ENCODE data around the gene CELF5.

CELF5 gene

GRCh38 chr19:3335431-3336350, 111.2 kb downstream of the CELF5 start:
- Histone ChIP-seq H3K27ac (peak overlapping the region; percentile 88), H3K36me3 (no peaks in the 10 kb centered on the region), H3K4me3 (ENCODE audit: low read depth, low read length) (no peak overlapping the region), H3K27me3 (ENCODE audit: insufficient read depth, low read depth, severe bottlenecking) (no peaks in the 10 kb centered on the region), H3K9me3 (ENCODE audit: severe bottlenecking) (no peaks in the 10 kb centered on the region)
- no peak for TF ChIP-seq CTCF (IDR thresholded peaks at IDR 0.05; ENCODE audit: low read depth, low read length)
- DNase-seq, result peak; percentile 48

- TF ChIP-seq CTCF (IDR thresholded peaks at IDR 0.05; ENCODE audit: low read depth, low read length), result no peak
- Histone ChIP-seq H3K4me3 (ENCODE audit: low read depth, low read length) (no peak overlapping the region), H3K9me3 (ENCODE audit: severe bottlenecking) (no peaks in the 10 kb centered on the region), H3K27ac (peak overlapping the region; percentile 88), H3K36me3 (no peaks in the 10 kb centered on the region), H3K27me3 (ENCODE audit: insufficient read depth, low read depth, severe bottlenecking) (no peaks in the 10 kb centered on the region)
- DNase-seq, result no peak
Measured at GRCh38 chr19:3336351-3336679, 111.9 kb downstream of the CELF5 start.

GRCh38 chr19:3336680-3337523, 112.4 kb downstream of the CELF5 start:
- Histone ChIP-seq H3K27me3 (ENCODE audit: insufficient read depth, low read depth, severe bottlenecking) (no peaks in the 10 kb centered on the region), H3K36me3 (no peaks in the 10 kb centered on the region), H3K27ac (peak overlapping the region; percentile 88), H3K4me3 (ENCODE audit: low read depth, low read length) (no peak overlapping the region), H3K9me3 (ENCODE audit: severe bottlenecking) (no peaks in the 10 kb centered on the region)
- TF ChIP-seq CTCF (IDR thresholded peaks at IDR 0.05; ENCODE audit: low read depth, low read length), result no peak
- DNase-seq, result peak; percentile 88

GRCh38 chr19:3338541-3339181, 114.2 kb downstream of the CELF5 start:
- H3K27ac ChIP-seq, result no peak overlapping the region
- H3K4me3 ChIP-seq (ENCODE audit: low read depth, low read length), result no peak overlapping the region
- H3K36me3 ChIP-seq, result no peaks in the 10 kb centered on the region
- DNase-seq, result no peak
- H3K9me3 ChIP-seq (ENCODE audit: severe bottlenecking), result no peaks in the 10 kb centered on the region
- H3K27me3 ChIP-seq (ENCODE audit: insufficient read depth, low read depth, severe bottlenecking), result no peaks in the 10 kb centered on the region
- TF ChIP-seq CTCF (IDR thresholded peaks at IDR 0.05; ENCODE audit: low read depth, low read length), result no peak

- Histone ChIP-seq H3K9me3 (ENCODE audit: severe bottlenecking) (no peaks in the 10 kb centered on the region), H3K4me3 (ENCODE audit: low read depth, low read length) (no peak overlapping the region), H3K36me3 (no peaks in the 10 kb centered on the region), H3K27me3 (ENCODE audit: insufficient read depth, low read depth, severe bottlenecking) (no peaks in the 10 kb centered on the region), H3K27ac (no peak overlapping the region)
- no peak for TF ChIP-seq CTCF (IDR thresholded peaks at IDR 0.05; ENCODE audit: low read depth, low read length)
- DNase-seq, result no peak
Measured at GRCh38 chr19:3340340-3340739, 115.9 kb downstream of the CELF5 start.

All from WERI-Rb-1 (cell line).